Measurements from ENCODE around the gene PRSS21.

PRSS21 gene, protein sequence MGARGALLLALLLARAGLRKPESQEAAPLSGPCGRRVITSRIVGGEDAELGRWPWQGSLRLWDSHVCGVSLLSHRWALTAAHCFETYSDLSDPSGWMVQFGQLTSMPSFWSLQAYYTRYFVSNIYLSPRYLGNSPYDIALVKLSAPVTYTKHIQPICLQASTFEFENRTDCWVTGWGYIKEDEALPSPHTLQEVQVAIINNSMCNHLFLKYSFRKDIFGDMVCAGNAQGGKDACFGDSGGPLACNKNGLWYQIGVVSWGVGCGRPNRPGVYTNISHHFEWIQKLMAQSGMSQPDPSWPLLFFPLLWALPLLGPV

GRCh38 chr16:2816751-2817339, at the start of gene PRSS21:
PRSS21 (plus strand) TSS chr16:2817237; CDS start chr16:2817269, 32 bp downstream.
- no peak for DNase-seq (ENCODE audit: low read depth)

DNA sequence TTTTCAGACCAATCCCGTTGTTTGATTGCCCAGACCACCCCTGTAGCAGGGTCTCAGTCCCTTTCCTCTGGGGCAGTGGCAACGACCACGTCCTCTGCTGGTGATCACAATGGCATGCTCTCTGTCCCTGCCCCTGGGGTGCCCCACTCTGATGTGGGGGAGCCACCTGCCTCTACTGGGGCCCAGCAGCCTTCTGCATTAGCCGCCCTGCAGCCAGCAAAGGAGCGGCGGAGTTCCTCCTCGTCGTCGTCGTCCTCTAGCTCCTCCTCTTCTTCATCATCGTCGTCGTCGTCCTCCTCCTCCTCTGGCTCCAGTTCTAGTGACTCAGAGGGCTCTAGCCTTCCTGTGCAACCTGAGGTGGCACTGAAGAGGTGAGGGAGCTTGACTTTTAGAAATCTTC, 49.1 kb upstream of the PRSS21 start:
- DNase-seq (ENCODE audit: low read depth), result no peak

DNA sequence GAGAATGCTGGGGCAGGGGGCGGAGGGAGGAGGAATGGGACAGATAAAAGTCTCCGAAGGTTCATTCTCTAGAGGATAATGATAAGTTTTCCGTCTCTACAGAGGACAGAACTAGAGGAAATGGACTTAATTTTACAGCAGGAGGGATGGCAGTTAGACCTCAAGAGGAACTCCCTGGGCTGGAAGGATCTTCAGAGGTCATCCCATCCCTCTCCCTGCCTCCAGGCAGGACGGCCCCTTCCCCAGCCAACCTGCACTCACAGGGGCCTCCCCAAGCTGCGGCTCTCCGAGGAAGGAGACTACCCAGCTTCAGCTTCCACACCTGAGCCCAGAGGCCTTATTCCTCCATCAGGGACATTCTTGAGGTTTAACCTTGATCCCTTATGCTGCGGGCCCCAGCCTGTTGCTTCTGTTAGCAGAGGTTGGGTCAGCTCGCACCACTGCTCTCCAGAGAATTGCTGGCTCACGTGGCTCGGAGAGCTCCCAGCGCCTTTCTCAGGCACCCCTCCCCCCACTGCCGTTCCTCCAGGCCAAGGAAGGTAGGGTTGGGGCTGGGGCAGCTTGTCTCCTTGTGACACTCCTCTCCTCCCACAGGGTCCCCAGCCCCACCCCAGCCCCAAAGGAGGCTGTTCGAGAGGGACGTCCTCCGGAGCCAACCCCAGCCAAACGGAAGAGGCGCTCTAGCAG, 48.5 kb upstream of the PRSS21 start:
- DNase-seq (ENCODE audit: low read depth), result no peak

GRCh38 chr16:2769100-2769529, 47.9 kb upstream of the PRSS21 start:
- no peak for DNase-seq (ENCODE audit: low read depth)

DNA sequence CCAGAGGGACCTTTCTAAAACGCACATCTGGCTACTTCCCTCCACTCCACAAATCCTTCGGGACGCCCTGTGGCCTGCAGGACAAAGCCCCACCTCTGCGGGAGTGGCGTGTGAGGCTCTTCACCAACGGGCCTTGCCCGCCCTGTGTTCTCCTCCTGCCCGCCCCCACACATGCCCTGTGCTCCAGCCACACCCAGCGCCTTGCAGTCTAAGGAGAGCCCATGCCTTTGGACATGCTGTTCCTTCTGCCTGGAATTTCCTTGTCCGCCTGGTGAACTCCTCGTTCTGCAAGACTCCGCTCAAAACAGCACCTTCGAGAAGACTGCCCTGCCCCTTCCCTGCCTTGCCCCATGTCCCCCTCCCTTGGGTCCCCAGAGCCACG, 47.4 kb upstream of the PRSS21 start:
- DNase-seq (ENCODE audit: low read depth), result no peak

- DNase-seq (ENCODE audit: low read depth), result no peak
Measured at GRCh38 chr16:2770057-2770951, 46.7 kb upstream of the PRSS21 start.

- DNase-seq (ENCODE audit: low read depth), result no peak
Measured at GRCh38 chr16:2771496-2772402, 45.3 kb upstream of the PRSS21 start.

DNA sequence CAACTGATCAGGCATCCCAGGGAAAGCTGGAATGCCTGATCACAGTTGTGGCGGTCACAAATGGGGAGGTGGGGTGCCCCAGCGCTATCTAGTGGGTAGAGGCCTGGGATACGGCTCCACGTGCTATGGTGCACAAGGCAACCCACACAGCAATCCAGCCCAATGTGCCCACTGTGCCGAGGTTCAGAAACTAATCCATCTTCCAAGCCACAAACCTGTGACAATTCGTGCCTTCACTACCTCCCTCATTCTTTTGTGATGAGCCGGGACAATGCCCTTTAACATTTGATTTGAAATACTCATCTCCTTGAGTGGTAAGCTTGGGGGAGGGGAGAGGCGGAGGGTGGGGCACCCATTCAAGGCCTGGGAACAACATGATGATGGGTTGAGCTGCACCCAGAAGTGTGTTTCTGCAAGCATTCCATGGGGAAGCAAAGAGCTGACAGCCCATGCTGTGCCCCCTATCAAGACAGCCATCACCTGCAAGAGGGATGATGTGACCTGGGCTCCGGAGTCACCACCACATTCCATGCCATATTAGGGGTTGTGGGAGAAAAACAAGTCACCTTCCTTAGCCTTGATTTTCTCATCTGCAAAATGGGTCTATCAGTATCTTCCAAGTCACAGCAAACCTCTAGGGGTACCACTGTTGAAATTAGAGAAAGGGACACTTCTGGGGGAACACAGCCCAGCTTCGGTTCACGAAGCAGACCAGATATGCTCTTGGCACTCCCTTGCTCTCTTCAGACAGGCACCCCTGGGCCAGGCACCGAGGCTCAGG, 43.7 kb upstream of the PRSS21 start:
- DNase-seq (ENCODE audit: low read depth), result no peak

- DNase-seq (ENCODE audit: low read depth), result no peak
Measured at GRCh38 chr16:2774161-2774891, 42.7 kb upstream of the PRSS21 start.

- no peak for DNase-seq (ENCODE audit: low read depth)
Measured at GRCh38 chr16:2775131-2775716, 41.8 kb upstream of the PRSS21 start.

- DNase-seq (ENCODE audit: low read depth), result no peak
Measured at GRCh38 chr16:2775765-2776499, 41.1 kb upstream of the PRSS21 start.

DNA sequence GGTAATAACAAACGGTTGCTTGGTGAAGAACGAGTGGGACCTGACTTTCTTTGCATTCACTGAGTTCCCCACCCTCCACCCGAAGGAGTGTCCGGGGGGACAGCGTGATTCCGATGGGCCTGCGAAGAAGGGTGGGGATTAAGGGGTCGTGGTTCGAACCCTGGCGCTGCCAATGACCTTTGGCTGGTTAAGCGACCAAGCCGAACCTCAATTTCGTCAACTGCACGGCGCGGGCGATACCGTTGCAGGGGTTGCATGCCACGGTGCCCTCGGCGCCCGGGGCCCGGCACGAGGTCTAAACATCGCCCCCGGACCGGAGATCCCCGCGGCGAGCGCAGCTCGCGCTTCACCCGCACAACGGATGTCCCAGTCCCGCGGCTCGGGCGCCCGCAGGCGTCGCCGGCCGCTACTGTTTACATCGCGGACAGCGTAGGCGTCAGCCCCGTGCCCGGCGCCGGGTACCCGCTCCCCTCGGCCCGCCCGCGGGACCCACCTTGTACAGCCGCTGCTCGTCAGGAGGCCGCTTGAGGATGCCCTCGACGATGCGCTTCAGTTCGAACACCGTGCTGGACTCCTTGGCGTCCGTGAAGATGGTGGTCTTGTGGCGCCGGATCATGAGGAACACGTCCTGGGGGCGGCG, 40.4 kb upstream of the PRSS21 start:
- DNase-seq (ENCODE audit: low read depth), result peak; percentile 15

DNA sequence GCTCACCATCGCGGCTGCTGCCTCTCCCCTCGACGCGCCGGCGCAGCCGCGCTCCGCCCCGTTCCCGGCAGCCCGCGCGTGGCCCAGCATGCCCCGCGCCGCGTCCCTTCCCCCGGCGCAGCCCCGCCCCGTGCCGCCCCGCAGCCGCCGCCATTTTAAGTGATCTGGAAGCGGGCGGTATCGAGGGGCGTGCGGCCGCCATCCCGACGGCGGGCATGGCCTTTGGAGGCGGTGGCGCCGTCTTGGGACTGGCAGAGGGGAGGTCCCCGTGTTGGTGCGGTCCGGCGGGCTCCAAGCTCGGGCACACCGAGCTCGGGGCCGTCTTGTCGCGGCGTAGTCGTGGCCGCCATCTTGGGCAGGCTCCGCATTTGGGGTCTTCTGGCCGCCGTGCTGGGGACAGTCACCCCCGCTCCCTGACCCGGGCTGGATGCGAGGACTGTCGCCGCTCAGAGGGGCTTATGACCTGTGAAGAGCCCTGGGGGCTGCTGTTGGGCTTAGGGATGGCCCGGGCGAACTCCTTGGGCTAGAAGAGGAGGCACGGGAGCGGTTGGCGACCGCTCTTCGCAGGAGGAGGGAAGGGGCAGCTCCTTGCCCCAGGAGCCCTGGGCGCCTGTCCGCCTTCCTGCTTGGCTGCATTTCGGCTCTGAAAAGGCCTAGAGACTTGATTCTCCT, 39.7 kb upstream of the PRSS21 start, which contains the start of gene ELOB:
Gene ELOB (minus strand): TSS at position 50 of the 672 bp plus-strand sequence. CDS start 41 bp downstream, at position 9.
- peak; percentile 78 for DNase-seq (ENCODE audit: low read depth)

- DNase-seq (ENCODE audit: low read depth), result no peak
Measured at GRCh38 chr16:2777903-2778629, 39.0 kb upstream of the PRSS21 start.

DNA sequence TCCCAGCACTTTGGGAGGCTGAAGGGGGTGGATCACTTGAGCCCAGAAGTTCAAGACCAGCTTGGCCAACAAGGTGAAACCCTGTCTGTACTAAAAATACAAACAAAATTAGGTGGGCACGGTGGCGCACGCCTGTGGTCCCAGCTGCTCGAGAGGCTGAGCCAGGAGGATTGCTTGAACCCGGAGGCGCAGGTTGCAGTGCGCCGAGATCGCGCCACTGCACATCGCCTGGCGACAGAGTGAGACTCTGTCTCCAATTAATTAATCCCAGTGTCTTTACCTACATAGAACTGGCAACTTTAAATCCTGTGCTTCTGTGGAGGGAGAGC, 38.4 kb upstream of the PRSS21 start:
- no peak for DNase-seq (ENCODE audit: low read depth)

DNA sequence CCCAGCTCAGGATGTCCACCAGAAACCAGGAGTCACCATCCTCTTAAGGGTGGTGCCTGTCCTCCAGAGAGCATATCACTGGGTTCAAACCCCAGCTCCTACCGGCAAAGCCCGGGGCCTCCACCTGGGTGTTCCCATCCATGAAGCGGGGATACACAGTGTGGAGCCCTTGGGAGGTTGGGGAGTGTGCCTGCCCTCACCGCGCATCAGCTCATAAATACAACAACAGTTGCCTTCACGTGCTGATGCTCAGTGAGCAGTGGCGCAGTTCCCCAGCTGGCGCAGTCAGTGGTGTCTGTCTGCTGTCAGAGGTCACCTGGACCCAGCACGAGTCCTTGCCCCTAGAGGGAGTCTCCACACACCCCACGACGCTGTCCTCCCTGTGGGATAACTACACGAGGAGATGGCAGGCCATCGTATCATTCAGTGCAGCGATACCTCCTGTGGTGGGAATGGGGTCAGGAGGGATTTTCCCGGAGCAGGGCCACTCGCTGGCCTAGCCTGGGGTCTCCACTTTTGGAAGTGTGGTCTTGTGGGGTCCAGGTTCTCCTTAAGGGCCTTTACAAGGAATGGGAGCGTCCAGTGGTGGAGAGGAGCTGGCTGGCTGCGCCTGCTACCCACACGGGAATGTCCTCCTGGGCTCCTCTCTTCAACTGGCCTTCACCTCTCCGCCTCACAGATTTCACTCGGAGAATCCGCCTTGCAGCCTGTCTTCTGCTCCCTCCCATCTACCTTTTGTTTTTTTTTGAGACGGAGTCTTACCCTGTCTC, 37.7 kb upstream of the PRSS21 start:
- no peak for DNase-seq (ENCODE audit: low read depth)
